DMS153 (cell line): ENCODE results near the gene UMPS.
A peak's percentile ranks its signal among the peaks of the same experiment; 100 is the strongest.
"Not testable (repeated sequence)": the region's sequence is repeated elsewhere in the genome, so short reads cannot be mapped to it uniquely, and the experiment has no call there.

Source experiments
- DNase-seq: peaks from one replicate; lab custom pipeline; 2025; lab: John Stamatoyannopoulos, UW

Gene UMPS

GRCh38 chr3:124707223-124707622 is 23.0 kb upstream of the UMPS start:
- DNase-seq: not testable (repeated sequence)

GRCh38 chr3:124707656-124708062 is 22.6 kb upstream of the UMPS start:
- no peak for DNase-seq

- DNase-seq: no peak
These were observed 15.9 kb upstream of the UMPS start for GRCh38 chr3:124714223-124714853.

- no peak for DNase-seq
These were observed 7.7 kb upstream of the UMPS start for GRCh38 chr3:124722589-124722988.

GRCh38 chr3:124730941-124731297 is 667 bp downstream of the UMPS start:
- no peak for DNase-seq

- DNase-seq: no peak
These were observed 1.5 kb downstream of the UMPS start for GRCh38 chr3:124731760-124732159.

- DNase-seq: no peak
These were observed 10.8 kb downstream of the UMPS start for GRCh38 chr3:124741027-124741426.

- DNase-seq: no peak
These were observed 15.5 kb downstream of the UMPS start for GRCh38 chr3:124745756-124746155.

- no peak for DNase-seq
These were observed 17.1 kb downstream of the UMPS start for GRCh38 chr3:124747111-124747981.

GRCh38 chr3:124748560-124749198 is 18.4 kb downstream of the UMPS start:
- DNase-seq: no peak

- DNase-seq: not testable (repeated sequence)
These were observed 19.6 kb downstream of the UMPS start for GRCh38 chr3:124749877-124750276.

GRCh38 chr3:124751501-124751900 is 21.2 kb downstream of the UMPS start:
- no peak for DNase-seq

GRCh38 chr3:124752051-124752450 is 21.8 kb downstream of the UMPS start:
- DNase-seq: no peak

- not testable (repeated sequence) for DNase-seq
These were observed 27.7 kb downstream of the UMPS start for GRCh38 chr3:124757926-124758325.

- no peak for DNase-seq
These were observed 28.8 kb downstream of the UMPS start for GRCh38 chr3:124758851-124759635.

GRCh38 chr3:124759666-124760401 is 29.6 kb downstream of the UMPS start:
- no peak for DNase-seq

- DNase-seq: no peak
These were observed 30.3 kb downstream of the UMPS start for GRCh38 chr3:124760601-124761000.

GRCh38 chr3:124761250-124761796 is 31.1 kb downstream of the UMPS start:
- DNase-seq: peak; percentile 54

GRCh38 chr3:124761935-124762660 is 31.8 kb downstream of the UMPS start:
- DNase-seq: peak; percentile 7

GRCh38 chr3:124762661-124763011 is 32.4 kb downstream of the UMPS start:
- no peak for DNase-seq

GRCh38 chr3:124763206-124763605 is 33.0 kb downstream of the UMPS start:
- DNase-seq: no peak
